ENCODE results near the gene AR. TPM values are rescaled to one million over a fixed set of nuclear protein-coding genes. Genes with fewer than 3 reads are reported as not detected.

Gene AR
- total and polyA plus RNA-seq, 2 of the 8 experiments (the other 6 are each of a cell fraction or from before 2014, with no cell fraction given) = 7.1 to 10.7 TPM

DNA sequence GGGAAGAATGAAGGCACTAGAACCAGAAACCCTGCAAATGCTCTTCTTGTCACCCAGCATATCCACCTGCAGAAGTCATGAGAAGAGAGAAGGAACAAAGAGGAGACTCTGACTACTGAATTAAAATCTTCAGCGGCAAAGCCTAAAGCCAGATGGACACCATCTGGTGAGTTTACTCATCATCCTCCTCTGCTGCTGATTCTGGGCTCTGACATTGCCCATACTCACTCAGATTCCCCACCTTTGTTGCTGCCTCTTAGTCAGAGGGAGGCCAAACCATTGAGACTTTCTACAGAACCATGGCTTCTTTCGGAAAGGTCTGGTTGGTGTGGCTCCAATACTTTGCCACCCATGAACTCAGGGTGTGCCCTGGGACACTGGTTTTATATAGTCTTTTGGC is 181.7 kb downstream of the AR start (continued):
- TF ChIP-seq CTCF (IDR thresholded peaks at IDR 0.05; ENCODE audit: control extremely low read depth in 1 of 3, insufficient read depth in 1 of 3, low read depth in 1 of 3, low read length in 3 of 3) (no peak), CREB1 (IDR thresholded peaks at IDR 0.05) (no peak), SIN3A (conservative IDR thresholded peaks at IDR 0.05 in 1 of 2, IDR thresholded peaks at IDR 0.05 in 1 of 2; ENCODE audit: low read depth in 1 of 2, low read length in 2 of 2) (no peak), BRCA1 (IDR thresholded peaks at IDR 0.05; ENCODE audit: low read depth, low read length) (no peak), SP1 (IDR thresholded peaks at IDR 0.05; ENCODE audit: low read depth, low read length) (no peak), POU5F1 (IDR thresholded peaks at IDR 0.05; ENCODE audit: low read depth, low read length) (no peak)

Measured in H1 (cell line).